Stimulated activated CD8-positive, alpha-beta memory T cell treated with anti-CD3 and anti-CD28 coated beads, Interleukin-4, amount 100 ng/mL, for 4 hours (primary cell): ENCODE results near the gene WDR47.
"Not testable (repeated sequence)": the region's sequence is repeated elsewhere in the genome, so short reads cannot be mapped to it uniquely, and the experiment has no call there.

ENCODE experiments used
- DNase-seq, 2 donors: peaks; one replicate each; pipeline ENCODE4 v3.0.0-alpha.2; 2020; ENCODE audit warnings: low read depth in 2 of 2, low spot score in 1 of 2

Gene WDR47

GRCh38 chr1:108963052-108963686 is 78.7 kb downstream of the WDR47 start, which contains the start of gene CLCC1:
TSS of gene CLCC1 (minus strand) at chr1:108963484. CDS start at chr1:108950437, 13,047 bp downstream.
- DNase-seq: peak; percentile 73 to 81

GRCh38 chr1:108962681-108963051 is 79.2 kb downstream of the WDR47 start:
- DNase-seq: no peak

- no peak for DNase-seq
Measured at GRCh38 chr1:108961752-108962486, 80.0 kb downstream of the WDR47 start.

- no peak for DNase-seq
Measured at GRCh38 chr1:108961198-108961597, 80.7 kb downstream of the WDR47 start.

GRCh38 chr1:108960719-108961118 is 81.2 kb downstream of the WDR47 start:
- no peak for DNase-seq

- no peak for DNase-seq
Measured at GRCh38 chr1:108957888-108958287, 84.0 kb downstream of the WDR47 start.

- DNase-seq: no peak
Measured at GRCh38 chr1:108955881-108956280, 86.0 kb downstream of the WDR47 start.

- no peak for DNase-seq
Measured at GRCh38 chr1:108955111-108955510, 86.8 kb downstream of the WDR47 start.

- DNase-seq: no peak
Measured at GRCh38 chr1:108953452-108953851, 88.5 kb downstream of the WDR47 start.

GRCh38 chr1:108951242-108951641 is 90.7 kb downstream of the WDR47 start:
- DNase-seq: no peak

- no peak for DNase-seq
Measured at GRCh38 chr1:108949044-108949443, 92.9 kb downstream of the WDR47 start.

GRCh38 chr1:108947871-108948525 is 93.9 kb downstream of the WDR47 start:
- DNase-seq: no peak

- DNase-seq: no peak
Measured at GRCh38 chr1:108936170-108936569, 105.7 kb downstream of the WDR47 start.

GRCh38 chr1:108933944-108934343 is 108.0 kb downstream of the WDR47 start:
- no peak for DNase-seq

GRCh38 chr1:108927565-108927964 is 114.3 kb downstream of the WDR47 start:
- DNase-seq: not testable (repeated sequence)

- no peak for DNase-seq
Measured at GRCh38 chr1:108925920-108926319, 116.0 kb downstream of the WDR47 start.
